Fibroblast of skin of scalp (primary cell): ENCODE measurements around the gene UNC13C.
A peak's percentile ranks its signal among the peaks of the same experiment; 100 is the strongest.

ENCODE experiments used
- DNase-seq: peaks from one replicate; pipeline ENCODE4 v3.0.0-alpha.2; 2013

Gene UNC13C

DNA sequence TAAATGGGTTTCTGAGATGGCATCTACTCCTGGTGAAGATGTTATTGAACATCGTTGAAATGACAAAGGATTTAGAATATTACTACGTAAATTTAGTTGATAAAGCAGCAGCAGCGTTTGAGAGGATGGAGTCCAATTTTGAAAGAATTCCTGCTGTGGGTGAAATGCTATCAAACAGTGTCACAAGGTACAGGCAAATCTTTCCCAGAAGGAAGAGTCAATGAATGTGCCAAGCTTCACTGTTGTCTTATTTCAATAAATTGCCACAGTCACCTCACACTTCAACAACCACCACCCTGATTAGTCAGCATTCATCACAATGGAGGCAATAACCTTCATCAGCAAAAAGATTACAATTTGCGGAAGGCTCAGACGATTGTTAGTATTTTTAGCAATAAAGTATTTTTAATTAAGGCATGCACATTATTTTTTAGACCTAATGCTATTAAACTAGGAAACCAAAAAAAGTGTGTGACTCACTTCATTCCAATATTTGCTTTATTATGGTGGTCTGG, 142.8 kb downstream of the UNC13C start:
- DNase-seq: no peak

DNA sequence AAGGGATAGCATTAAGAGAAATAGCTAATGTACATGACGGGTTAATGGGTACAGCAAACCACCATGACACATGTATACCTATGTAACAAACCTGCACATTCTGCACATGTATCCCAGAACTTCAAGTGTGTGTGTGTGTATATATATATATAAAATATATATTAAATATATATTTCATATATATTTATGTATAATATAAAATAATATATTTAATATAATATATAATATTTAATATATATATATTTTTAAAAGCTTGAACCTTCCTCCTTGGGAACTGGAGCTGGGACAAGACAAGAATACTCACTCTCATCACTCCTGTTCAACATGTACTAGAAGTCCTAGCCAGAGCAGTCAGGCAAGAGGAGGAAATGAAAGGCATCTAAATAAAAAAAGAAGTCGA, 149.3 kb downstream of the UNC13C start:
- no peak for DNase-seq

DNA sequence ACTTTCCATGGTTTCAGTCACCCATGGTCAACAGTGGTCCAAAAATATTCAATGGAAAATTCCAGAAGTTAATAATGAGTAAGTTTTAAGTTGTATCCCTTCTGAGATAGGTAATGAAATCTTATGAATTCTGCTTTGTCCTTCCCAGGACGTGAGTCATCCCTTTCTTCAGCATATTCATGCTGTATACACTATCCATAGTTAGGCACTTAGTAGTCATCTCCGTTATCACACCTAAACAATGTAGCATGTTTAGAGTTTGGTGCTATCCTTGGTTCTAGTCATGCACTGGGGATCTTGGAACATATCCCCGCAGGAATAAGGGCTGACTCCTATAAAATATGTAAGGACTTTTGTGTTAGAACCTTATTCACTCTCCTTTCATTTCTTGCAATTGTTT, 153.2 kb downstream of the UNC13C start:
- DNase-seq: no peak

DNA sequence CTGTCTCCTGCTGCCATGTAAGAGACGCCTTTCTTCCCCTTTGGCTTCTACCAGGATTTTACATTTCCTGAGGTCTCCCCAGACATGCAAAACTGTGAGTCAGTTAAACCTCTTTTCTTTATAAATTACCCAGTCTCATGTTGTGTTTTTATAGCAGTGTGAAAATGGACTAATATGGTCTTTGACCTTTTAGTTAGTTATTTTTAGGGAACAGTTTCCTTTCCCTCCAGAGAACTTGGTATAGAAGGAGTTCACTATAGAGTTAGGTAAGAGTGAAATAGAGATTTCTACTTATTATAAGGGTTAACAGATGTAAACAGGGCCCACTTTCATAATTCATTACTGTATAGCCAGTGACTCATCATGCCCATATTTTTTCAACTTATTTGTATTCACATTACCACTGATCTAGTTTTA, 170.9 kb downstream of the UNC13C start:
- no peak for DNase-seq

DNA sequence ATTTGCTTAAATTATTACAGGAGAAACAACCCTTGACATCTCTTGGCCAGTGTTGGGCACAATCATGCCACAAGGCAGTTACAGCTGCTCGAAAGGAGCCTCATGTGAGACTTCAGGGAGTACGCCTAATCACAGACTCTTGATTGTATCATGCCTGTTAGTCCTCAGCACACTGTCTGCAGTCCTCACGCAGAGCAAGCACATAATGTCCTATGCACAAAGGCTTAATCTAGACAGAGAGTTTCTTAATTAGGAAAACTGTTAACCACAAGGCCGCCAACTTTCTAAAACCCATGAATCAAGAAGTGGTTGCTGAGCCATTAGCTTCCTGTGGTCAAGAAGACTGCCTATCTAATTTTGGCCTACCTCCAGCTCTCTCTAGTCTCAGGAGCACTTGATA, 172.0 kb downstream of the UNC13C start:
- peak; percentile 61 for DNase-seq

DNA sequence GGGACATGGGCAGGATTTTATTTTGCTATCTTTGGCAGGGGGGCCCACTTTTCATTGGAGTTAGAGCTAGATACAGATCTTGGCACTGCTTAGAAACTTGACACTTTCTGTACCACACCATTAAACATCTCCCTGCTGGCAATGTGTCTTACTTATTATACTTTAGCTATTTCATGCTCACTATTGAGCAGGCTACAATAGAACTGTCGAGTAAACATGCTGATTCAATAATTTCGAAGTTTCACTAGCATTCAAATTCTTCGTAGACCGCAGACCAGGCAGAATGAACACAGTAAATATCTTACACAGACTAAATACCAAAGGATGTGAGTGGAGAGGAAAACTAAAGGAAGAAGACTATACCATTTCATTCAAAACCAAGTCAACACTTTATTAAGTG, 180.8 kb downstream of the UNC13C start:
- DNase-seq: peak; percentile 3

DNA sequence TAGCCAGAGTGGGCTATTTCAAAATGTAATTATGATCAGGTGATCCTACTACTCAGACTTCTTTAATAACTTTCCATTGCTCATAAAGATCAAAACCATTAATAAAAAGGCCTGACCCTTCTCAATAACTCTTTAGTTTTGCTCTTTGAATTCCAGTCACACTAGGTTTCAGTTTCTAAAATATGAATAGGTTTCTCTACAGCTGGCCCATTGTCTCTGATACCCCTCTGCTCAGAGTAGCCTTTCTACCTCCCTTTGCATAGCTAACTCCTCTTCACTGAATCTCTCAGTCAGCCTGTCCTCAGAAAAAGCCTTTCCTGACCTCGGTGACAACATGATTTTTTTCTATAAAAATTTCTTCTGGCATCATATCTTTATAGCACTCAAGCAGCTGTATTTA, 209.1 kb downstream of the UNC13C start:
- no peak for DNase-seq

DNA sequence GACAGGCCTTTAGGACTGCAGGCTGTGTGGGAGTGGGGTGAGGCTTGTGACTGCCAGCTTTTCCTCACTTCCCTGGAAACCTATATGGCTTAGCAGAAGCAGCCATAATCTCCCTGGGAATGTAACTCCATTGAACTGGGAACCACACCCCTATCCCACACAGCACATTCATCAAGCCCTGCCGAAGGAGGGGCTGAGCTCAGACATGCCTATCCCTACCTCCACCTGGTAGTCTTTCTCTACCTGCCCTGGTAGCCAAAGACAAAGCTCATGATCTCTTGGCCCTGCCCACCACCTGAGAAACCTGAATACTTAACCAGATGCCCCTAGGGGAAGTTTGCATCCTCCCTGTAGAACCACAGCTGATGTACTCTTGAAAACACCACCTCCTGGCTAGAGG, 219.8 kb downstream of the UNC13C start:
- DNase-seq: no peak

DNA sequence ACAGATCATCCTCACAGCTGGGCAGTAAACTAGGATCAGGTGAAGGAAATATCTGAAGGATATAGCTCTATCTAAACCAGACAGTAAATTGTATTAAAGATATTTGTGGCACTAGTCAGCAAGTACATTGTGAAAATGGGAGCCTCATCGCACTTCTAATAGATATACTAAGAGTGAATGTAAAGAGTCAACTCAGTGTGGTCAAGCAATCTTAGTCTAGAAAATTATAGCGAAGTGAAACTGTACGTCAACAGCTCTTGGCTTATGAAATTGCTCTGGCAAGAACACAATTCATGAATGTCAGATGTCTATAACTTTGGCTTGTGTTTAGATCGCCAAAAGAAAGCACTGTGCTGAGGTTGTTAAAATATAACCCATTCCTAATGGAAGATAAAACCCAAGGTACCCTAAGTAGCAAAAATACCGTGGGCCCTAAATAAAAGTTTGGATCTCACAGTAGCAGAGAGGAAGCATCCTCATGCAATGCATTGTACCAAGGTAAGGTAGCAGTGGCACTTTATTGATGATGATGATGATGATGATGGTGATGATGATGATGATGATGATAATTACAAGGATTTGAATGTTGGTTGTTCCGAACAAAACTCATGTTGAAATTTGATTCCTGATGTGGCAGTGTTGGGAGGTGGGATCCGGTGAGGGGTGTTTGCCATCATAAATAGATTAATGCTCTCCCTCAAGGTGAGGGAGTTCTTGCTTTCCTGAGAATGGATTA, 228.5 kb downstream of the UNC13C start:
- no peak for DNase-seq

DNA sequence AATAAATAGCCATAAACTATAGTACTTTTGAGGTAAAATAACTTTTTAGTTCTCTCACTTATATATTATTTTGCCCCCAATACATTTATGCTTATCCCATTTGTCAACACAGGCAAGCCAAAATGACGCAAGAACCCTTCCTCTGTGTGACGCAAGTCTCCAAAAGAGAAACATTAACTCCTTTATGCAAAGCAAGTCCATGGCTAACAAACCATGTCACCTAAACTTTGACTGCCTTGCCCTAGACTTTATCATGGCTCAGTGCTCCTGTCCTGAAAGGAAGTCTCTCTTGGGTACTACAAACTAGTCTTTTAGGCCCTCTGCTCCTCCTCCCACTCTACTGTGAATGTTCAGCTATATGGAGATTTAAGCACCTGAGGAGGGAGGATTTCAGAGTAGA, 230.5 kb downstream of the UNC13C start:
- DNase-seq: no peak

DNA sequence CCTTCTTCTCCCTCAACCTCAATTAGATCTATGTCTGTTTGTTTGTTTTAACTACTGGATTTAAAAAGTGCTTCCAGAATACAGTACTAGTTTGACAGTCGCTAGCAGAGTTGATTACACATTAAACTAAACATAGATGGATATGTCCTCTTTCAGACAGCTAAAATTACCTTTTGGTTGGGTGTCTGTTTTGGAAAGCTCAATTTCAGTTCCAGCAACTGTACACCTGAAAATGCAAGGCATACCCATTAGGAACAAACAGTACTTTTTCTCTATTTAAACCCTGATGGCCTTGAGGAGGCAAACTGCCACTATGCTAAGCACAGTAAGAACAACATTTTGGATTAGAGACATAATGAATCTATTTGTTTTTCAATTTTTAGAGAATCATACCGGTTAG, 234.4 kb downstream of the UNC13C start:
- no peak for DNase-seq

DNA sequence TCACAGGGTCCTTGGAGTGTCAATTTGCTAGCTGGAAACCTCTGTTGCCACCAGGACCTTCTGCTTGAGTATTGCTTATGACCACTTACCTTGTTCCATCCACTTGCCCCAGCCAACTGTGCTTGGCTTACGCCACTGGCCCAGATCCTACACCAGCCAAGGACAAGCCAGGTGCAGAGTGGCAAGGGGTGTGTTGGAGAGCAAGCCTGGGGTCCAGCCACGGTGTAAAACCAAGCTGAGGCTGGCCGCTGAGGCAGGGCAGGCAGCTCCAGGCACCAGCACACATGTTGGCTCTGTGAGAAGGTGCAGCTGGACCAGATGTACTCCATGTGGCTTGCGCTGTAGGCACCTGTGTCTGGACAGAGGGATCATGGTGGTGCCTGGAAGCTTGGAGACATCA, 248.2 kb downstream of the UNC13C start:
- no peak for DNase-seq

DNA sequence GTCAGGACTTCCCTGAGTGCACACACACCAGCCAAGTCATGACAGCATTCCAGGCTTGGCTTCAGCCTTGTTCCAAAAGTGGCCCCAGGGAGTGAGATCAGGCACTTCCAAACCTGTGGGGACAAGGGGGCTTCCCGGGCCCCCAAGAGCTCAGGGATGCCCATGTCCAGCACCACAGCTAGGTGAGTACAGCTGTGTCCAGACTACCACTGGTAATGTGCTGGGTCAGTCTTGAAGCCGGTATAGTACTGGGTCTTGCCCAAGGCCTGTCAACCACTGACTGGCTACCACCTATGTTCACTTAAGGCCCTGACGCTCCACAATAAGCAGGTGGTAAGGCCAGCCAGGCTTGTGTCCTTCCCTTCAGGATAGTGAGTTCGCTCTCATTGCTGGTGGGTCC, 249.3 kb downstream of the UNC13C start:
- DNase-seq: no peak

DNA sequence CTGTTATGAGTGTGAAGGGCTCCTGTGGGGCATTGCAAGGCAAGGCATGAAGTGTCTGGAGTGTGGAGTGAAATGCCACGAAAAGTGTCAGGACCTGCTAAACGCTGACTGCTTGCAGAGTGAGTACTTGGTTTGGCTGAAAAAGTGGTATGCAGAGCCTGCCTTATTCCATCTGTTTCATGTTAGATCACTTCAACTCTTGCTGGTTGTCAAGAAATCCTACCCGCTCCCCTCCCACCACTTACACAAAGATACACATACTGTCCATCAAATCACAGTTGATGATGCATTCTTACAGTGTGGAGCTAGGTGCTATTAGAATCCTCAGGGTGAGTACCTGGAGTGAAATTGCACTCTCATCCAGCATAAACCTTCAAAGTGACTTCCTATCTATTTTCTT, 272.1 kb downstream of the UNC13C start:
- DNase-seq: no peak

DNA sequence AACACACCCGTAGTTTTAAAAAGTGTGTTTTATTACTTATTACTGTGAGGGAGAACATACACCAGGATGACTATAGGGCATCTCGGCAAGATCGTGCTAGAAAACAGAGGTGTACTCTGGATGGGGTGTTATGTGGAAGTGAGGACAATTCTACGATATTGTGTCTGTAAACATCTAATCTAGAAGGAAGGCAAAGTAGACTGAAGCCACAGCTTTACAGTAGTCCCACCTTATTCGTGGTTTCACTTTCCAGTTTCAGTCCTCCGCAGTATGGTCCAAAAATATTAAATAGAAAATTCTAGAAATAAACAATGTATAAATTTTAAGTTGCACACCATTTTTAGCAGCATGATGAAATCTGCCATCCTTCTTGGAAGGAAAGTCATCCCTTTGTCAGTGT, 277.9 kb downstream of the UNC13C start:
- DNase-seq: no peak

DNA sequence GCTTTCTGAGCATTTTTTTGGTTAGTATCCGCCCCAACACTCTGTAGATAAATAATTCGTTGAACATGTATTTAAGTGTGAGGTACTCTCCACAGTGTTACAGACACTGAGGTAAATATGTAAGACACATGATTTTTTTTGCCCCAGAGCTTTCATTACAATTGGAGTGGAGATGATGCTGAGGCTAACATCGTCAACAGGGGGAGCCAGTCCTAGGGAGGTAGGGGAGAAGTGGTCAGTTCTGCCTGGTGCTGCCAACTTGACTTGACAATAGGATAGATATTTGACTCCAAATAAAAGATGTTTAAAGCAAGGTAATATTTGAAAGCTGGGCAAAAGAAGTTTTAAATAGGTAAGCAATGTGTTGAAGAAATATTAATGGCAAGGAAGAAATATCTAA, 295.7 kb downstream of the UNC13C start:
- no peak for DNase-seq

DNA sequence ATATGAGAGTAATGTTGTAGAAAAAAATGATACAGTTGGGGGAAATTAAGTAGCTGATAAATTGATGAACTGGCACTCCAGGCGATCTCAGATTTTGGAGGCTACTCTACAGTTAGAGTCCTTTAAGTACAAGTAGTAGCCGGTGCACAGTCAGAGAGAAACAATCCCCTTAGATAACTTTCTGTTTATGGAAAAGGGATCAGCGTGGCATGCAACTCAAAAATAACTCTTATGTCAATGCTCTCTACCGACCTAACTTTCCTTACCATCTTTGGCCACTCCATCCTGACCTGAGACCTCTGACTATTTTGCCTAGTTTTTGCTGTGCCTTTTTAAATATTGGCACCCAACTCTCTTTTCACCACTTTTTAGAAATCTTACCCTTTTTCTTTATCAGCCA, 299.6 kb downstream of the UNC13C start:
- no peak for DNase-seq

DNA sequence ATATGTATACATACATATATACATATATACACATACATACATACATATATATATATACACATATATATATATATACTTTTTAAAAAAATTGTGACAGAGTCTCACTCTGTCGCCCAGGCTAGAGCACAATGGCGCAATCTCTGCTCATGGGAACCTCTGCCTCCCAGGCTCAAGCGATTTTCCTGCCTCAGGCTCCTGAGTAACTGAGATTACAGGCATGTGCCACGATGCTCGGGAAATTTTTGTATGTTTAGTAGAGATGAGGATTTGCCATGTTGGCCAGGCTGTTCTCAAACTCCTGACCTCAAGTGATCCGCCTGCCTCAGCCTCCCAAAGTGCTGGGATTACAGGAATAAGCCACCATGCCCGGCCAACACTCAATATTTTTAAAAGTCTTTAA, 302.5 kb downstream of the UNC13C start:
- no peak for DNase-seq

DNA sequence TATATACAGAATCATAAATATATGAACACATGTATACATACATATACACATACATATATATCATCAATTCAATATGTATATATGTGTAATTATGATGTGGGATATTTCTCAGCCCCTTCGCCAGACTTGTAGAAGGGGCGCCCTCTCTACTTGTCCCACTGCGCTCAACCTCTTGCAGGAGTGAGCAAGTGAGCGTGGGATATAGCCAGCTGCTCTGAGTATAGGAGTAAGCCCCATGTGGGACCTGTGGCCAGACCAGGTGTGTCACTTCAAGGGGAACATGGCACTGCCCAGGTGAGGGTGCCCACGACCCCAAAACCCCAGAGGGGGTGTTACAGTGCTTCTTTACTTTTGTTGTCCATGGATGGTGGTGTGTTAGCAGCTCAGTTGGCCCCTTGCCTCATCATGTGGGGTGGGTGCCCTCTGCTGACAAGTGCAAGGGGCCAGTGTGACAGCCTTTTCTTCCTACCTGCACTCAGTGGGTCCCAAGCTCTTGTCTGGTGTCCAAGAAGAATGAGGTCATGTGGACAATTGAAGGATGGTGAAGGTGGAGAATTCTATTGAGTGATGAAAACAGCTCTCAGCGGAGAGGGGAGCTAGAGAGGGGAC, 304.1 kb downstream of the UNC13C start:
- DNase-seq: no peak

DNA sequence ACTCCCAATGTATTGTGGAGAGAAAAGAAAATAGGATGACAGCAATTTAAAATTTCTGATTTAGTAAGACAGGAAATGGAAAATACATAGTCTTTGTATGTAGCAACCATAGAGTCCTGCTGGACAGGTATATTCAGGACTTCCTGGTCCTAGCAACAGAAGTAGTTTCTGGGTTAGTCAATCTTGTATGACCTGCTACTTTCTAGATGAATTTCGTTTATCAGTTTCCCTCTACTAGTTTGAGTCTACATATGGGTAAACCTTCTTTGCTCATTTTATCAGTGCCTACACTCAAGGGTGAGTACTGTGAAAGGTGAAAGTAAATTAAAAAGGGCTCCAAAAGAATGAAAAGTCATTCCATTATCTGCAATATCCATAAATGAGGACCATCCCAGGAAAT, 309.8 kb downstream of the UNC13C start:
- DNase-seq: no peak

DNA sequence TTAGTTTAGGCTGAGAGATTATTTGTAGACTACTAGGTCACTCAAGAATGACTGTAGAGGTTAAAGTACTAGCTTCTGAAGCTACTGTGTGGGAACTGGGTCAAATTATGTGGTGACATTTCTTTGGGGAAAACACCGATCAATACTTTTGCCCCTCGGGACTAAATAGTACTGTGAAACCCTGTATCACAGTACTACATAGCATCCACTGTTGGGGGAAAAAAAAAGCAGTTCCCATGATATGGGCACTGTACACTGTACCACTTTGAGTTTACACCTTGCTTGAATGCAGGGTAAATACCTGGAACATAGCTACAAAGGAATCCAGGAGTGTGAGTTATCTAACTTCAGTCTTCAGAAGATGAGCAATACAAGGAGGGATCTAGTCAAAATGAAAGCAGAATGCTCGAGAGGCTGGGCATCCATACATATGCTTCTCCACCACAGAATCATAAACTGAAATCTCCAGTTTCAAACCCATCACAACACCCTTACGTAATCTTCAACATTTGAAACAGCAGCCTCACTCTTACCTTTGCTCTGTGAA, 311.4 kb downstream of the UNC13C start:
- no peak for DNase-seq

DNA sequence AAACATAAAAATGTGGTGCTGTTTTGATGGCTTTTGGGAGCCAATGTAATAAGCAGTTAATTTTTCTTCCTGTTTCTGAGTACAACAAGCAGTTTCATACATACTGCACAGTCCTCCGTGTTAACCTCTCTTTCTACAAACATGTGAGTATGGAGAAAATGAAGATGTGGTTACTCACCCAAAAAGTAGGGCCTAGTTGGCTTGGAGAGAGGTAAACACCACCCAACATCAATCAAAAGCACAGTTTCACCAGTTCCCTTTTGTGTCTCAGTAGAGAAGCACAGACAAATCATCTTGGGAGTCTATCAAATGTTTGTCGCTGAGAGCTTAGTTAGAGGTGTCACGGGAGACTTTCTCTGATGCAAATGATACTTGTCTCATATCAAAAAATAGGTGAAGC, 320.2 kb downstream of the UNC13C start:
- no peak for DNase-seq

DNA sequence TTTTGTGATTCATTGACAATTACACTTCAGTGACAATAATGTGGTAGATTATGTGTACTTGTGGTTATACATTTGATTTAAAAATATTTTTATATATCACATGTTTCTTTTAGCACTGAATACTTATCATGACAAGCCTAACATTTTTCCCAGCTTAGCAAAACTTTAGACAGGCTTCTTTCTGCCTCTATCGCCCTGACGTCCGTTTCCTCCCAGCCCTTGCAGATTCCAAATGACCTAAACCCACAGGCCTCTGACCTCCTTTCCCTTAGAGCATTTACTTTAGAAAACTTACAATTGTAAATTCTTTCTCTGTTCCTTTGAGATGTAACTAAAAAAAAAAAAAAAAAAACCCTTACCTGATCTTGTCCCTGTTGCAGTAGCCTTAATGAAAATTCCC, 326.1 kb downstream of the UNC13C start:
- DNase-seq: peak; percentile 20

DNA sequence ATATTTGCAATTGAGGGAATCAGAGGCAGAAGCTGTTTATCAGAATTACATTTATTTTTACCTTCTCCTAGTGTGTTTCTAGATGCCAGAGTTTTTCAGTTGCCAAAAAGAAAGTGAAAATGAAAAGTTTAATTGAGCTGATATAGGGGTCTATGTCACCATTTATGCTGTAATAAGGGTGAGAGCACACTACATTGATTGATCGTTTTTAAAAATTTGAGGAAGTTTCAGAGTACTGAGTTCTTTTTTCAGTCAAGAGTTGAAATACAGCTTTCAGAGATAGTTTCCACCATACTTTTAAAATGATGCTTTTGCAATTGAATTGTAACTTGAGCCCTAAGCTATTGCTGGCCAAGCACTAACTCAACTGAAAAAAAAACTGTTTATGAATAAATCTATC, 326.9 kb downstream of the UNC13C start:
- DNase-seq: no peak
